Measurements from ENCODE around the gene PGF. TPM values are rescaled to one million over a fixed set of nuclear protein-coding genes. Genes with fewer than 3 reads are reported as not detected.

Gene PGF
- polyA plus RNA-seq, 1 donor (not counting 4 experiments of a cell fraction or from before 2014, with no cell fraction given): 16.5 TPM

DNA sequence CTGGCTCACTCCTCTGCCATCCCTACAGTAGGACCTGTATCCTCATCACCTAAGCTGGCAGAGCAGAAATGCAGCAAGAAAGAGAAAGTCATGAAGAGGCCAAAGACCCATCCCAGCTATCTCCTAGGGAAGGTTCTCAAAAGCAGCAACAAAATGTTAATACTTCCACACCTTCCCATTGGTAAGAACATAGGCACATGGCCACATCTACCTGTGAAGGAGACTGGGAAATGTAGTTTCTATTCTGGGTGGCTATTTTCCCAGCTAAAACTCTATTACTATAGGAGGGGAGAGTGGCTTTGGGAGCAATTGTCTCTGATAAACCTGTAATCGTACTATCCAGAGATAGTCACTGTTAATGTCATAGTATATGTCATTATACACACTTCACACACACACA is 33.6 kb upstream of the PGF start:
- Histone ChIP-seq H3K4me3 (ENCODE audit: control insufficient read depth in 2 of 3, extremely low read depth in 1 of 3, insufficient read depth in 2 of 3, low read depth in 1 of 3, low read length in 3 of 3) (no peak overlapping the region), H3K79me2 (ENCODE audit: control insufficient read depth, insufficient read depth, low read length) (no peaks in the 10 kb centered on the region), H3K36me3 (ENCODE audit: control insufficient read depth in 2 of 2, extremely low read depth in 1 of 2, insufficient read depth in 2 of 2, low read length in 2 of 2) (no peaks in the 10 kb centered on the region), H3K27ac (ENCODE audit: control insufficient read depth, insufficient read depth, low read length) (peak overlapping the region; percentile 33), H3K4me1 (ENCODE audit: control insufficient read depth, extremely low read depth, insufficient read depth, low read length) (peaks cover 18% of the 10 kb centered on the region), H3K4me2 (ENCODE audit: control insufficient read depth, extremely low read depth, insufficient read depth, low read depth, low read length) (no peak overlapping the region), H3K27me3 (ENCODE audit: control insufficient read depth, extremely low read depth, insufficient read depth, low read length) (no peaks in the 10 kb centered on the region), H2AFZ (ENCODE audit: control insufficient read depth, low read length) (no peak overlapping the region), H3K9me1 (ENCODE audit: control insufficient read depth, extremely low read depth, insufficient read depth, low read length) (no peaks in the 10 kb centered on the region), H3K9ac (ENCODE audit: control insufficient read depth, extremely low read depth, insufficient read depth, low read length) (no peak overlapping the region), H4K20me1 (ENCODE audit: control insufficient read depth, extremely low read depth, insufficient read depth, low read length) (no peaks in the 10 kb centered on the region), H3K9me3 (ENCODE audit: control insufficient read depth, low read depth, low read length) (no peaks in the 10 kb centered on the region)
- DNase-seq (ENCODE audit: low read depth, low spot score) (no peak), FAIRE-seq (peak; percentile 43)
- dilution Hi-C loops (cut with MboI; ENCODE audit: extremely low pct_ligation_motif_present, low sequenced_read_pairs): no loop called here
- no peak for TF ChIP-seq EZH2 (IDR thresholded peaks at IDR 0.05; ENCODE audit: low read length)
- TF ChIP-seq, protein P1, sequence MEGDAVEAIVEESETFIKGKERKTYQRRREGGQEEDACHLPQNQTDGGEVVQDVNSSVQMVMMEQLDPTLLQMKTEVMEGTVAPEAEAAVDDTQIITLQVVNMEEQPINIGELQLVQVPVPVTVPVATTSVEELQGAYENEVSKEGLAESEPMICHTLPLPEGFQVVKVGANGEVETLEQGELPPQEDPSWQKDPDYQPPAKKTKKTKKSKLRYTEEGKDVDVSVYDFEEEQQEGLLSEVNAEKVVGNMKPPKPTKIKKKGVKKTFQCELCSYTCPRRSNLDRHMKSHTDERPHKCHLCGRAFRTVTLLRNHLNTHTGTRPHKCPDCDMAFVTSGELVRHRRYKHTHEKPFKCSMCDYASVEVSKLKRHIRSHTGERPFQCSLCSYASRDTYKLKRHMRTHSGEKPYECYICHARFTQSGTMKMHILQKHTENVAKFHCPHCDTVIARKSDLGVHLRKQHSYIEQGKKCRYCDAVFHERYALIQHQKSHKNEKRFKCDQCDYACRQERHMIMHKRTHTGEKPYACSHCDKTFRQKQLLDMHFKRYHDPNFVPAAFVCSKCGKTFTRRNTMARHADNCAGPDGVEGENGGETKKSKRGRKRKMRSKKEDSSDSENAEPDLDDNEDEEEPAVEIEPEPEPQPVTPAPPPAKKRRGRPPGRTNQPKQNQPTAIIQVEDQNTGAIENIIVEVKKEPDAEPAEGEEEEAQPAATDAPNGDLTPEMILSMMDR (optimal IDR thresholded peaks at IDR 0.05 in 1 of 3, IDR thresholded peaks at IDR 0.05 in 1 of 3, conservative IDR thresholded peaks at IDR 0.05 in 1 of 3; ENCODE audit: extremely low read depth in 1 of 3, insufficient read depth in 2 of 3, low read length in 3 of 3): no peak

DNA sequence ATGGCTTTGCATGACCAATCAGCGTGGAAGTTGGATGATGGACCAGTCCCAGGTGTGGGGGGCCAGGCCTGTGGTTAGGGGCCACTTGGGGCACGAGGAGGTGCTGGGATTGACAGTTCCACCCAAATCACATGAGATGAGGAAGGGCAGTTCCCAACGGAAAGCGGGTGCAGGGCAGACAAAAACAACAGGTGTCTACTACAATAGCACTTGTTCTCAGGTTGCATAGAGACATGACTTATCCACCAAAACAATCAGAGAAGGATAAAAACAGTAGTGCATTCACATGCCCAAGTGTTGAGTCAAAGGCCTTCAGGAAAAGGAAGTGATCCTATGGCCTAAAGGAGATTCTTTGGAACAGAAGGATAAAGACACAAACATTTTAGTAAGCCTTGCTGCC is 32.7 kb upstream of the PGF start:
- peak overlapping the region; percentile 80 for H3K27ac ChIP-seq (ENCODE audit: control insufficient read depth, insufficient read depth, low read length)

More for the DNA sequence above, 32.7 kb upstream of the PGF start:
- no peaks in the 10 kb centered on the region for H3K36me3 ChIP-seq (ENCODE audit: control insufficient read depth in 2 of 2, extremely low read depth in 1 of 2, insufficient read depth in 2 of 2, low read length in 2 of 2)
- H3K27me3 ChIP-seq (ENCODE audit: control insufficient read depth, extremely low read depth, insufficient read depth, low read length): no peaks in the 10 kb centered on the region
- no peaks in the 10 kb centered on the region for H3K9me1 ChIP-seq (ENCODE audit: control insufficient read depth, extremely low read depth, insufficient read depth, low read length)
- TF ChIP-seq, protein P1 (optimal IDR thresholded peaks at IDR 0.05 in 1 of 3, IDR thresholded peaks at IDR 0.05 in 1 of 3, conservative IDR thresholded peaks at IDR 0.05 in 1 of 3; ENCODE audit: extremely low read depth in 1 of 3, insufficient read depth in 2 of 3, low read length in 3 of 3): no peak
- no peak for TF ChIP-seq EZH2 (IDR thresholded peaks at IDR 0.05; ENCODE audit: low read length)
- H3K9ac ChIP-seq (ENCODE audit: control insufficient read depth, extremely low read depth, insufficient read depth, low read length): peak overlapping the region; percentile 51
- no peaks in the 10 kb centered on the region for H3K9me3 ChIP-seq (ENCODE audit: control insufficient read depth, low read depth, low read length)
- H4K20me1 ChIP-seq (ENCODE audit: control insufficient read depth, extremely low read depth, insufficient read depth, low read length): no peaks in the 10 kb centered on the region
- peak; percentile 96 for FAIRE-seq
- dilution Hi-C loops (cut with MboI; ENCODE audit: extremely low pct_ligation_motif_present, low sequenced_read_pairs): no loop called here
- no peak overlapping the region for H3K4me3 ChIP-seq (ENCODE audit: control insufficient read depth in 2 of 3, extremely low read depth in 1 of 3, insufficient read depth in 2 of 3, low read depth in 1 of 3, low read length in 3 of 3)
- peak overlapping the region; percentile 55 for H3K4me2 ChIP-seq (ENCODE audit: control insufficient read depth, extremely low read depth, insufficient read depth, low read depth, low read length)
- H3K79me2 ChIP-seq (ENCODE audit: control insufficient read depth, insufficient read depth, low read length): no peaks in the 10 kb centered on the region
- DNase-seq (ENCODE audit: low read depth, low spot score): peak; percentile 63
- H3K4me1 ChIP-seq (ENCODE audit: control insufficient read depth, extremely low read depth, insufficient read depth, low read length): peaks cover 22% of the 10 kb centered on the region
- no peak overlapping the region for H2AFZ ChIP-seq (ENCODE audit: control insufficient read depth, low read length)

Data from keratinocyte (primary cell).